ENCODE measurements around the gene HOTAIR. TPM values are rescaled to one million over a fixed set of nuclear protein-coding genes. Genes with fewer than 3 reads are reported as not detected.
A peak's percentile ranks its signal among the peaks of the same experiment; 100 is the strongest.

HOTAIR gene
- polyA plus RNA-seq, 3 donors: not detected

- Mint-ChIP-seq H3K4me1 (peaks cover 24% of the 10 kb centered on the region), H3K9me3 (peaks cover 0 to 38% (median 18%) of the 10 kb centered on the region in 7 donors), H3K27me3 (ENCODE audit: low read depth in 3 of 3) (peaks cover 98 to 100% (median 100%) of the 10 kb centered on the region in 3 donors), H3K36me3 (peaks cover 2 to 15% of the 10 kb centered on the region in 2 donors), H3K4me3 (peak overlapping the region in 1 of 2 donors; percentile 77), H3K27ac (no peak overlapping the region)
- peaks cover 87 to 98% of the 10 kb centered on the region in 2 donors for H3K27me3 ChIP-seq (ENCODE audit: control insufficient read depth in 2 of 2, insufficient read depth in 2 of 2, low read length in 2 of 2)
- H3K9me3 ChIP-seq (replicated peaks in 1 of 2; ENCODE audit: control insufficient read depth in 1 of 2, insufficient read depth in 1 of 2, low read length in 2 of 2): peaks cover 5 to 67% of the 10 kb centered on the region in 2 donors
- no peak overlapping the region for H3K9ac ChIP-seq (ENCODE audit: insufficient read depth, low read length, poor library complexity, severe bottlenecking)
- H3K4me3 ChIP-seq (replicated peaks in 1 of 3; ENCODE audit: low read depth in 2 of 3, low read length in 3 of 3): no peak overlapping the region
- H3K79me2 ChIP-seq (ENCODE audit: insufficient read depth, low read length): no peaks in the 10 kb centered on the region
- H3K27ac ChIP-seq (ENCODE audit: low read depth in 1 of 2, low read length in 2 of 2): no peak overlapping the region
- no peak overlapping the region for H3K4me2 ChIP-seq (replicated peaks; ENCODE audit: extremely low read depth, low read length, poor library complexity, severe bottlenecking)
- no peaks in the 10 kb centered on the region for H3K36me3 ChIP-seq (replicated peaks in 1 of 2; ENCODE audit: control insufficient read depth in 1 of 2, insufficient read depth in 2 of 2, low read length in 2 of 2)
- H2AFZ ChIP-seq (ENCODE audit: insufficient read depth, low read depth, low read length, poor library complexity, severe bottlenecking): no peak overlapping the region
- no peaks in the 10 kb centered on the region for H4K20me1 ChIP-seq (ENCODE audit: insufficient read depth, low read length)
- DNase-seq: no peak
- TF ChIP-seq CTCF (IDR thresholded peaks at IDR 0.05): no peak
- peaks cover 18 to 28% of the 10 kb centered on the region in 2 donors for H3K4me1 ChIP-seq (ENCODE audit: control insufficient read depth in 1 of 2, insufficient read depth in 2 of 2, low read length in 2 of 2)
- intact Hi-C loops (cut with micrococcal nuclease): no loop called here
- 37% methylated on average over 3 of the region's 3 CpGs for WGBS (ENCODE audit: insufficient coverage)
These were observed 28.9 kb upstream of the HOTAIR start for GRCh38 chr12:54003625-54004024.

GRCh38 chr12:54002915-54003389 lies 28.2 kb upstream of the HOTAIR start:
- TF ChIP-seq CTCF (IDR thresholded peaks at IDR 0.05): no peak
- Mint-ChIP-seq H3K36me3 (peaks cover 3 to 20% of the 10 kb centered on the region in 2 donors), H3K27me3 (ENCODE audit: low read depth in 3 of 3) (peaks cover 98 to 100% (median 100%) of the 10 kb centered on the region in 3 donors), H3K4me3 (peak overlapping the region in 1 of 2 donors; percentile 84), H3K27ac (peak overlapping the region in 1 of 7 donors; percentile 61), H3K4me1 (peaks cover 24% of the 10 kb centered on the region), H3K9me3 (peaks cover 0 to 40% (median 24%) of the 10 kb centered on the region in 7 donors)
- no peak for DNase-seq
- Histone ChIP-seq H3K9ac (ENCODE audit: insufficient read depth, low read length, poor library complexity, severe bottlenecking) (no peak overlapping the region), H3K4me3 (replicated peaks in 1 of 3; ENCODE audit: low read depth in 2 of 3, low read length in 3 of 3) (no peak overlapping the region), H4K20me1 (ENCODE audit: insufficient read depth, low read length) (no peaks in the 10 kb centered on the region), H3K9me3 (replicated peaks in 1 of 2; ENCODE audit: control insufficient read depth in 1 of 2, insufficient read depth in 1 of 2, low read length in 2 of 2) (peaks cover 5 to 65% of the 10 kb centered on the region in 2 donors), H3K4me2 (replicated peaks; ENCODE audit: extremely low read depth, low read length, poor library complexity, severe bottlenecking) (no peak overlapping the region), H3K27me3 (ENCODE audit: control insufficient read depth in 2 of 2, insufficient read depth in 2 of 2, low read length in 2 of 2) (peaks cover 88 to 98% of the 10 kb centered on the region in 2 donors), H3K4me1 (ENCODE audit: control insufficient read depth in 1 of 2, insufficient read depth in 2 of 2, low read length in 2 of 2) (peaks cover 18 to 28% of the 10 kb centered on the region in 2 donors), H2AFZ (ENCODE audit: insufficient read depth, low read depth, low read length, poor library complexity, severe bottlenecking) (no peak overlapping the region), H3K79me2 (ENCODE audit: insufficient read depth, low read length) (no peaks in the 10 kb centered on the region), H3K27ac (ENCODE audit: low read depth in 1 of 2, low read length in 2 of 2) (no peak overlapping the region), H3K36me3 (replicated peaks in 1 of 2; ENCODE audit: control insufficient read depth in 1 of 2, insufficient read depth in 2 of 2, low read length in 2 of 2) (no peaks in the 10 kb centered on the region)
- intact Hi-C loops (cut with micrococcal nuclease): no loop called here
- WGBS (ENCODE audit: insufficient coverage): 32% methylated on average over 5 of the region's 19 CpGs
